Breast epithelium (tissue), 4 donors: ENCODE results near the gene GNAQ. TPM values are rescaled to one million over a fixed set of nuclear protein-coding genes. Genes with fewer than 3 reads are reported as not detected.
"Not testable (repeated sequence)": the region's sequence is repeated elsewhere in the genome, so short reads cannot be mapped to it uniquely, and the experiment has no call there.

ENCODE experiments used
- DNase-seq, 2 donors: peaks; one replicate each; pipeline ENCODE4 v3.0.0-alpha.2; 2019; ENCODE audit warnings: low spot score in 2 of 2
- H3K27ac ChIP-seq, 2 donors: fragments of 200-600 bp; sonication (generic) in 1 of 2; one replicate each; pipeline ENCODE4 v1.5.1; 2016 to 2019; ENCODE audit warnings: mild to moderate bottlenecking in 1 of 2
- H3K27me3 ChIP-seq, 2 donors: fragments of 200-600 bp; sonication (generic) in 1 of 2; one replicate each; pipeline versions ENCODE4 v1.5.1 to v1.6.0; 2017 to 2019; ENCODE audit warnings: control low read depth in 1 of 2, mild to moderate bottlenecking in 1 of 2
- H3K36me3 ChIP-seq: fragments of 200-600 bp; one replicate; pipeline ENCODE4 v1.5.1; 2019
- H3K4me1 ChIP-seq, 2 donors: fragments of 200-600 bp; sonication (generic); one replicate each; pipeline ENCODE4 v1.5.1; 2016 to 2019; ENCODE audit warnings: control low read depth in 1 of 2
- H3K4me3 ChIP-seq, 3 donors: fragments of 200-600 bp; sonication (generic); 1 replicate in 2 of 3; 2 replicates in 1 of 3; pipeline ENCODE4 v1.5.1; 2016 to 2019; ENCODE audit warnings: mild to moderate bottlenecking in 3 of 3, moderate library complexity in 2 of 3
- H3K9me3 ChIP-seq, 2 donors: fragments of 200-600 bp; sonication (generic) in 1 of 2; one replicate each; pipeline ENCODE4 v1.5.1; 2016 to 2019; ENCODE audit warnings: control low read depth in 1 of 2
- CTCF ChIP-seq, 3 donors: fragments of 450-650 bp; IDR thresholded peaks; one replicate each; pipeline ENCODE4 v1.5.1; 2016 to 2017; ENCODE audit warnings: antibody characterized with exemption in 3 of 3, mild to moderate bottlenecking in 3 of 3, moderate library complexity in 3 of 3
- POLR2A ChIP-seq: fragments of 450-650 bp; IDR thresholded peaks from one replicate; pipeline ENCODE4 v1.6.1; 2016; ENCODE audit warnings: antibody characterized with exemption, mild to moderate bottlenecking, moderate library complexity
- POLR2AphosphoS5 ChIP-seq, 3 donors: sonication (generic); formaldehyde crosslinking; IDR thresholded peaks; one replicate each; pipeline ENCODE4 v1.6.1; 2017; ENCODE audit warnings: antibody characterized with exemption in 3 of 3
- intact Hi-C: fragments of 100-400 bp; cut with DNase I; formaldehyde crosslinking; loops from one replicate; pipeline ENCODE4 v1.15.1; 2023; ENCODE audit warnings: low total_unique reads
- total RNA-seq, 3 donors: library from RNA; depleted of rRNA; stranded (reverse); fragments of >200 nt; gene quantifications; one replicate each; pipeline ENCODE4 v1.1.0, GENCODE V29; 2016

The GNAQ gene
- total RNA-seq, 3 donors from 2014 or later: 39.0 to 49.3 (median 47.2) TPM

GRCh38 chr9:77710316-77710715, 321.3 kb downstream of the GNAQ start:
- no peak for DNase-seq
- intact Hi-C loops: no loop called here
- no peaks in the 10 kb centered on the region for H3K36me3 ChIP-seq
- no peak overlapping the region for H3K27ac ChIP-seq
- no peak for TF ChIP-seq CTCF (IDR thresholded peaks at IDR 0.05)
- TF ChIP-seq POLR2AphosphoS5 (IDR thresholded peaks at IDR 0.05): no peak
- TF ChIP-seq POLR2A: no peak
- H3K4me3 ChIP-seq: no peak overlapping the region
- no peaks in the 10 kb centered on the region for H3K4me1 ChIP-seq
- no peaks in the 10 kb centered on the region for H3K27me3 ChIP-seq
- H3K9me3 ChIP-seq: no peaks in the 10 kb centered on the region

DNA sequence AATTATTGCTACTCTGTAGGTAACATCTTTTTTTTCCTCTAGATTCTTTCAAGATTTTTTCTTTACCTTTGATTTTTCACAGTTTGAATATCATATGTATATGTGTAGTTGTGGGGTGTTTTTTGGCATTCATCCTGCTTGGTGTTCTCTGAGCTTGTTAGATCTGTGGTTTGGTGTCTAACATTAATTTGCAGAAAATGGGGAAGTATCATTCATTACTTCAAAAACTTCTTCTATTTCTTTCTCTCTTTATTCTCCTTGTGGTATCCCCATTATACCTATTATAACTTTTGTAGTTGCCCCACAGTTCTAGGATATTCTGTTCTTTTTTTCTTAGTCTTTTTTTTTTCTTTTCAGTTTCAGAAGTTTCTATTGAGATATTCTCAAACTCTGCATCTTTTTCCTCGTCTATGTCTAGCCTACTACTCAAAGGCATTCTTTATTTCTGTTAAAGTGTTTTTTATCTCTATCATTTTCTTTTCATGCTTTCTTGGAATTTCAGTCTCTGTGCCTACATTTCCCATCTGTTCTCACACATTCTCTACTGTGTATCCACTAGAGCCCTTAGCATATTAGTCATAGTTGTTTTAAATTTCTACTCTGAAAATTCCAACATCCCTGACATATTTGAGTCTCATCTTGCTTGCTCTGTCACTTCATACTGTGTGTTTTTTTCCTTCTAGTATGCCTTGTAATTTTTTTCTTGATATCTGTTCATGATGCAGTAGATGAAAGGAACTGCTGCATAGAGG, 323.4 kb downstream of the GNAQ start:
- intact Hi-C loops: no loop called here
- no peak for TF ChIP-seq POLR2A
- TF ChIP-seq CTCF (IDR thresholded peaks at IDR 0.05): no peak
- no peak for TF ChIP-seq POLR2AphosphoS5 (IDR thresholded peaks at IDR 0.05)
- Histone ChIP-seq H3K4me1 (no peaks in the 10 kb centered on the region), H3K27me3 (no peaks in the 10 kb centered on the region), H3K36me3 (no peaks in the 10 kb centered on the region), H3K4me3 (no peak overlapping the region), H3K27ac (no peak overlapping the region), H3K9me3 (no peaks in the 10 kb centered on the region)
- no peak for DNase-seq

DNA sequence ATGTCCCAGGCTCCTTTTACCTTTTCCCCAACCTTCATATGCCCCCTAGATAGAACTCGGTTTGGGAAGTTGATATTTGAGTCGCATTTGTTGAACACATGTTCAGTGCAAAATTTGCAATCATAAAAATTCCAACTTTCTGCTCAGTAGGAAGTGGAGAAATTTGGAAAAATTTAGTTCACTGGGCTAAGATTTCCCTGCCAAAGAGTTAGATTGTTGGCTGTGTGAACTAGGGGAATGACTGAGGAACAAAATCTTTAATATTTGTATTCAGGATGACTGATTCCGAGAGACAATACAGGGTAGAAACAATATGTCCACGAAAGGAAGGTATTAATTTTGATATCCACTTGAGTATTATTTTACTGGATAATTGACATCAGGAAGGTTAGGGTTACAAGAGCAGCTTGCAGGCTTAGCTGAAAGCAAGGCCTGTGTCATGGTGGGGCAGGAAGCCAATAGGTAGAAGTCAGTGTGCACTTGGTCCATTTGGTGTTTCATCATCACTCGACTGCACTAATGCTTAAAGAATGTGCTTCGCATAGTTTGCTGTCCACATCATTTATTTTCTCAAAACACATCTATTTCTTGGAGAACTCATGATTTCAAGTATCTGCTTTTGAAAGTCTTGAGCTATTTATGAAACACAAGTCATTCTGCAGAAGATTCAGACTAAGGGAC, 324.1 kb downstream of the GNAQ start:
- H3K27ac ChIP-seq: peak overlapping the region in 1 of 2 donors; percentile 50

DNA sequence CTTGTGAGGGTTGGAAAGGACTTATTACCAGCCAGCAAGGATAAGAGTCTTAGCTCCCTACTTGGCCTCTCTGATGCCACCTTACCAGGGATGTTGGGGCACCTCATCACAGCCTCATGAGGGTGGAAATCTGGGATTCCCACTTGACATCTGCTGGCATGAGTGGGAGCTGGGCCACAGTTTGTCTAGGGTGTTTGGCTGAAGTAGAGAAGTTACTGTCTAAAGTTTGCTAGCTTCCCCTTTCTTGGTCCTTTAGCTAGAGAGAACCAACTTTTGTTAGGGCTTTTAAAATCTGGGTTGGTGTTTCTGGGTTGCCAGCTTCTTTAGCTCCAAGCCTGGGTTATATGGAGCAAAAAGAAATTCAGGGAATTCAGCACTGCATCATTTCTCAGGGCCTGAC, 326.0 kb downstream of the GNAQ start:
- intact Hi-C loops: no loop called here
- Histone ChIP-seq H3K4me3 (no peak overlapping the region), H3K27ac (no peak overlapping the region)

More for the DNA sequence above, 324.1 kb downstream of the GNAQ start:
- Histone ChIP-seq H3K36me3 (no peaks in the 10 kb centered on the region), H3K4me1 (no peaks in the 10 kb centered on the region), H3K9me3 (no peaks in the 10 kb centered on the region), H3K27me3 (no peaks in the 10 kb centered on the region), H3K4me3 (no peak overlapping the region)
- TF ChIP-seq POLR2AphosphoS5 (IDR thresholded peaks at IDR 0.05): peak; percentile 40 to 87 (median 71)
- no peak for TF ChIP-seq CTCF (IDR thresholded peaks at IDR 0.05)
- DNase-seq: peak in 1 of 2 donors; percentile 59
- intact Hi-C loops: no loop called here

GRCh38 chr9:77702521-77703390, 328.9 kb downstream of the GNAQ start:
- H3K4me1 ChIP-seq, H3K9me3 ChIP-seq, DNase-seq, H3K27ac ChIP-seq, H3K36me3 ChIP-seq, H3K27me3 ChIP-seq, intact Hi-C loops, H3K4me3 ChIP-seq: not testable (repeated sequence)

More for the DNA sequence above, 326.0 kb downstream of the GNAQ start:
- no peak for DNase-seq
- no peaks in the 10 kb centered on the region for H3K9me3 ChIP-seq
- no peaks in the 10 kb centered on the region for H3K27me3 ChIP-seq
- TF ChIP-seq POLR2AphosphoS5 (IDR thresholded peaks at IDR 0.05) (no peak), POLR2A (no peak), CTCF (IDR thresholded peaks at IDR 0.05) (no peak)
- H3K4me1 ChIP-seq: no peaks in the 10 kb centered on the region
- H3K36me3 ChIP-seq: no peaks in the 10 kb centered on the region
